Measurements from ENCODE around the gene TOX2.

The TOX2 gene

DNA sequence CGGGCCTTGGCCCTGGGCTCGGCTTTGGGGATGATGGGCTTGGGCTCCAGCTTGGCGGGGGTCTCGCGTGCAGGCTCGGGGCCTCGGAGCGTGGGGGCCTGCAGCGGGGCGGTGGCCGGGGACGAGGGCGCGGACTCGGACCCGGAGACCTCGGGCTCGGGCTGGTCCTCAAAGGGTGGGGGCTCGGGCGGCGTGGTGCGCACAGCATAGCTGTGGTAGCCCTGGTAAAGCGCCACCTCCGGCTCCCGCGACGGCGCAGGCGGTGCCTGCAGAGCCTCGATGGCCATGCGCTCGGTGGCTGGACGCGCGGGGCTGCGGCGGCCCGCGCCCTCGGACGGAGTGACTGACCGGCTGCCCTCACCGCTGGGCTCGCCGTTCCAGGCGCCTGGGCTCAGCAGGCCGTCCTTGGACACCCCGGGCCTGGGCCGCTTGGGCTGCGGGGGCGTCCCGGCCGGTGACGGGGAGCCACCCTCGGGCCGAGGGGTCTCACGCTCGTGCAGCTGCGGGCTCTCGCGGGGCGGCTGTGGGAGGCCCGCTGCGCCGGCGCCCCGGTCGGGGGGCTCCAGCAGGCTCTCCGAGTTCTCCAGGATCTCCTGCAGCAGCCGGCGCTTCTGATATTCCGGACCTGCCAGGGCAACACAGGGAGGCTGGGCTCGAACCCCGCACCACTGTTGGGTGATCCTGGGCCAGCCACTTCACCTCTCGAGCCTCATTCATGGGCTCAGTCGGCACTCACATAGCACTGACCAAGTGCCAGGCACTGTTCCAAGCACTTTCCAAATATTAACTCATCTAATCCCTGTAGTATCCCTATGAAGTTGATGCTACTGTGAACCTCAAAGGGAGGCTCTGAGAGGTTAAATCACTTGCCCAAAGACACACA, 201.4 kb downstream of the TOX2 start:
- TF ChIP-seq, protein P1, sequence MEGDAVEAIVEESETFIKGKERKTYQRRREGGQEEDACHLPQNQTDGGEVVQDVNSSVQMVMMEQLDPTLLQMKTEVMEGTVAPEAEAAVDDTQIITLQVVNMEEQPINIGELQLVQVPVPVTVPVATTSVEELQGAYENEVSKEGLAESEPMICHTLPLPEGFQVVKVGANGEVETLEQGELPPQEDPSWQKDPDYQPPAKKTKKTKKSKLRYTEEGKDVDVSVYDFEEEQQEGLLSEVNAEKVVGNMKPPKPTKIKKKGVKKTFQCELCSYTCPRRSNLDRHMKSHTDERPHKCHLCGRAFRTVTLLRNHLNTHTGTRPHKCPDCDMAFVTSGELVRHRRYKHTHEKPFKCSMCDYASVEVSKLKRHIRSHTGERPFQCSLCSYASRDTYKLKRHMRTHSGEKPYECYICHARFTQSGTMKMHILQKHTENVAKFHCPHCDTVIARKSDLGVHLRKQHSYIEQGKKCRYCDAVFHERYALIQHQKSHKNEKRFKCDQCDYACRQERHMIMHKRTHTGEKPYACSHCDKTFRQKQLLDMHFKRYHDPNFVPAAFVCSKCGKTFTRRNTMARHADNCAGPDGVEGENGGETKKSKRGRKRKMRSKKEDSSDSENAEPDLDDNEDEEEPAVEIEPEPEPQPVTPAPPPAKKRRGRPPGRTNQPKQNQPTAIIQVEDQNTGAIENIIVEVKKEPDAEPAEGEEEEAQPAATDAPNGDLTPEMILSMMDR (IDR thresholded peaks at IDR 0.05; ENCODE audit: low read depth, low read length): no peak
- Histone ChIP-seq H3K4me3 (ENCODE audit: low read depth, low read length) (no peak overlapping the region), H3K36me3 (no peaks in the 10 kb centered on the region), H3K4me1 (no peaks in the 10 kb centered on the region), H3K9me3 (no peaks in the 10 kb centered on the region), H3K27me3 (peaks cover 10% of the 10 kb centered on the region)
- DNase-seq: no peak

- TF ChIP-seq, protein P1 (IDR thresholded peaks at IDR 0.05; ENCODE audit: low read depth, low read length): no peak
- peaks cover 10% of the 10 kb centered on the region for H3K27me3 ChIP-seq
- H3K36me3 ChIP-seq: no peaks in the 10 kb centered on the region
- H3K4me3 ChIP-seq (ENCODE audit: low read depth, low read length): no peak overlapping the region
- H3K4me1 ChIP-seq: no peaks in the 10 kb centered on the region
- no peaks in the 10 kb centered on the region for H3K9me3 ChIP-seq
- DNase-seq: no peak
Observed at GRCh38 chr20:44117296-44118184, 202.9 kb downstream of the TOX2 start.

DNA sequence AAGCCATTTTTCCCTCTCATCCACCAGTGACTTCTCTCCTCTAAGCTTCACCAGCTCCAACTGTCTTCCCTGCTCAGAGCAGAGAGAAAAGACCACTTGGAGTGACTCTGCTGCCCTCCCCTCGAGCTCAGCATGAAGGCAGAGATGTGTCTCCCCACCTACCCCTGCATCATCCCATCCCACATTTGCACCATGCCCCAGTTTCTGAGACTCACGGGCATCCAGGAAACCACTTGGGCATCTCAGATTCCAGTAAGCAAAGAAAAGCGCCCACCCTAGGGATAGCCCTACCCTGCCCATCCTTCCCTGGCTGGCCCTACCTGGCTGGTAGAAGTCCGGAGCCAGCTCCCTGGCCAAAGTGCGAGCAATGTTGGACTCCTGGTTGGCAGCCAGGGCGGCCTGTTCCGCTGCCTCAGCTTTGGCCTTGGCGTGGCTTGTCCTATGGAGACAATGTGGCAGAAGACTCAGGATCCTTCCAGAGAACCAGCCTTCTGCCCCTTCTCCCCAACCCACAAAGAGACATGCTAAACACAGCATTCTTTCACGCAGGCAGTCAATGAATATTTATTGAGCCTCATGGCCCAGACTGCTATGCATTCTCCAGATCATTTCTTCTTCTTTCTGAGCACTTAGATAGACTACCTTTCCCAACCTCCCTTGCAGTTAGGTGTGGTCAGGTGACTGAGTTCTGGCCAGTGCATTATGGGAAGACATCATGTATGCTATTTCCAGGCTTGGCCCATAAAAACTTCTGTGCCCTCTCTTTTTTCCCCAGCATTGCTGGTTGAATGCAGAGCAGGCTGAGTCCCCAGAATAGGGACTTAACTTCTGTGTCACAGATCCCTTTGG, 203.8 kb downstream of the TOX2 start:
- TF ChIP-seq, protein P1 (IDR thresholded peaks at IDR 0.05; ENCODE audit: low read depth, low read length): no peak
- DNase-seq: no peak
- Histone ChIP-seq H3K27me3 (peaks cover 18% of the 10 kb centered on the region), H3K36me3 (no peaks in the 10 kb centered on the region), H3K4me3 (ENCODE audit: low read depth, low read length) (no peak overlapping the region), H3K9me3 (no peaks in the 10 kb centered on the region), H3K4me1 (no peaks in the 10 kb centered on the region)

Measured in BE2C (cell line).